NT2/D1 (cell line): ENCODE measurements around the gene IL17B.

ENCODE experiments used
- SUZ12 ChIP-seq: IDR thresholded peaks from 2 replicates; pipeline ENCODE4 v1.6.1; 2011; ENCODE audit not compliant: insufficient read length, insufficient read depth; ENCODE audit errors: extremely low read depth
- YY1 ChIP-seq: IDR thresholded peaks from 2 replicates; pipeline ENCODE4 v1.6.1; 2011; ENCODE audit not compliant: insufficient read length, insufficient read depth
- ZNF274 ChIP-seq: IDR thresholded peaks from 2 replicates; pipeline ENCODE4 v1.6.1; 2011; ENCODE audit warnings: mild to moderate bottlenecking, low read depth, low read length

GRCh38 chr5:149367249-149367971 is 11.7 kb downstream of the IL17B start:
- TF ChIP-seq SUZ12 = no peak
- TF ChIP-seq ZNF274 = no peak
- TF ChIP-seq YY1 = no peak
